Measurements from ENCODE around the gene SEC14L5. TPM values are rescaled to one million over a fixed set of nuclear protein-coding genes. Genes with fewer than 3 reads are reported as not detected.

The SEC14L5 gene
- total RNA-seq, 1 donor from 2014 or later = 5.7 TPM

GRCh38 chr16:5059386-5060072 lies 101.4 kb downstream of the SEC14L5 start:
- no peak for TF ChIP-seq CTCF (IDR thresholded peaks at IDR 0.05)
- Histone ChIP-seq H3K36me3 (no peaks in the 10 kb centered on the region), H3K4me3 (no peak overlapping the region), H3K27ac (no peak overlapping the region), H3K9me3 (no peaks in the 10 kb centered on the region), H3K27me3 (no peaks in the 10 kb centered on the region), H3K4me1 (no peaks in the 10 kb centered on the region)
- intact Hi-C loops (cut with DNase I) = no loop called here
- no peak for DNase-seq (ENCODE audit: low spot score in 2 of 2)

- no peaks in the 10 kb centered on the region for H3K27me3 ChIP-seq
- no peak overlapping the region for H3K27ac ChIP-seq
- intact Hi-C loops (cut with DNase I) = no loop called here
- no peaks in the 10 kb centered on the region for H3K9me3 ChIP-seq
- TF ChIP-seq CTCF (IDR thresholded peaks at IDR 0.05) = no peak
- no peak overlapping the region for H3K4me3 ChIP-seq
- no peaks in the 10 kb centered on the region for H3K36me3 ChIP-seq
- no peak for DNase-seq (ENCODE audit: low spot score in 2 of 2)
- H3K4me1 ChIP-seq = peaks cover 0 to 2% of the 10 kb centered on the region in 2 donors
These were observed 102.0 kb downstream of the SEC14L5 start for GRCh38 chr16:5060073-5060641.

GRCh38 chr16:5062051-5062450 lies 103.9 kb downstream of the SEC14L5 start:
- no peaks in the 10 kb centered on the region for H3K36me3 ChIP-seq
- H3K9me3 ChIP-seq = no peaks in the 10 kb centered on the region
- H3K4me1 ChIP-seq = peaks cover 0 to 2% of the 10 kb centered on the region in 2 donors
- H3K4me3 ChIP-seq = no peak overlapping the region
- H3K27me3 ChIP-seq = no peaks in the 10 kb centered on the region
- intact Hi-C loops (cut with DNase I) = no loop called here
- no peak overlapping the region for H3K27ac ChIP-seq
- TF ChIP-seq CTCF (IDR thresholded peaks at IDR 0.05) = no peak
- no peak for DNase-seq (ENCODE audit: low spot score in 2 of 2)

- Histone ChIP-seq H3K4me1 (peaks cover 0 to 2% of the 10 kb centered on the region in 2 donors), H3K36me3 (no peaks in the 10 kb centered on the region), H3K9me3 (no peaks in the 10 kb centered on the region), H3K27me3 (no peaks in the 10 kb centered on the region), H3K27ac (no peak overlapping the region), H3K4me3 (no peak overlapping the region)
- intact Hi-C loops (cut with DNase I) = no loop called here
- TF ChIP-seq CTCF (IDR thresholded peaks at IDR 0.05) = no peak
- no peak for DNase-seq (ENCODE audit: low spot score in 2 of 2)
These were observed 104.9 kb downstream of the SEC14L5 start for GRCh38 chr16:5062790-5063765.

GRCh38 chr16:5064915-5065314 lies 106.8 kb downstream of the SEC14L5 start:
- DNase-seq (ENCODE audit: low spot score in 2 of 2) = no peak
- intact Hi-C loops (cut with DNase I) = no loop called here
- H3K27ac ChIP-seq = no peak overlapping the region
- no peaks in the 10 kb centered on the region for H3K27me3 ChIP-seq
- no peaks in the 10 kb centered on the region for H3K36me3 ChIP-seq
- H3K4me3 ChIP-seq = no peak overlapping the region
- no peaks in the 10 kb centered on the region for H3K9me3 ChIP-seq
- peaks cover 0 to 2% of the 10 kb centered on the region in 2 donors for H3K4me1 ChIP-seq
- TF ChIP-seq CTCF (IDR thresholded peaks at IDR 0.05) = no peak
